GM10266 (cell line): ENCODE measurements around the gene EFCAB11.

ENCODE experiments used
- DNase-seq: peaks from one replicate; pipeline ENCODE4 v3.0.0; 2012; ENCODE audit errors: extremely low spot score
- TF ChIP-seq, protein P1 (sequence below): IDR thresholded peaks from 2 replicates; pipeline ENCODE4 v1.5.1; 2012; ENCODE audit warnings: mild to moderate bottlenecking, low read depth; ENCODE audit not compliant: control insufficient read depth, insufficient read depth; ENCODE audit errors: missing control alignments

The EFCAB11 gene

DNA sequence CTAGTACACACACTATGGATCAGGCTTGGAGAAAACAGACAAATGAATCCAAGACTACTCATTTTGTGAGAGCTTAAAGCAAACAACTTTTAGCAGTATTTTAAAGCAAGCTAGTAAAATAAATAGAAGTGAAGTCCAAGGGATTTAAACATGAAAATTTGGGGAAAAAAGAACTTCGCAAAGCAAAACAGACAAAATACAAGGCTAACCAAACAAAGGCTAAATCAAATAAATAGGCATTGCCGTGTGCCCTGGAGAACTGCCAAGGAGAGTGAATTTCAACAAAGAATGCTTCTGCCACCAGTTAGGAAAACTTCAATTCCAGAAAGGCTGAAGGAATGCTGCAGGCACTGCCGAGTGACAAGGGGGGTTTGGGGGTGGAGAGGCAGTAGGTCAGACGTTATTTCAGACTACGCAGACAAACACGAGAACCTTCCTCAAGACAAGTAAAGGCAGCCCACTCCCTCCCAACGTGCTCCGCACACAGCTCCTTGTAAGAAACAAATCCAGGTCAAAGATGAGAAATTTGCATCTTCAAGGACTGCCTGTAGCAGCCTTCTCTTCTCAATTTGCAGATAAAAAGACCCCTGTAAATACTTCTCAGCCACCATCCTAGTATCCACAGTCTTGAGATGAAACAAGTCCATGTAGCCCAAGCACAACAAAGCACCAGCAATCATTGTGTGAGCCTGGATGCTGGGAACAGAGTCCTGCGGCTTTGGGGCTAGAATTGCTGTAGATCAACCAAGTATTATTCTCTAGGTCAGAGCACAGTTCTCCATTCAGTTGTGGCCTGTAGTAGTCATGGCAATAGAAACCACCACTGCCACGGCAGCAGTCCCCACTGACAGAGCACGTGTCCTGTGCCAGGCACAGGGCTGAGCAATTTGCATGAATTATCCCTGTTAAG, 43.3 kb downstream of the EFCAB11 start:
- TF ChIP-seq, protein P1, sequence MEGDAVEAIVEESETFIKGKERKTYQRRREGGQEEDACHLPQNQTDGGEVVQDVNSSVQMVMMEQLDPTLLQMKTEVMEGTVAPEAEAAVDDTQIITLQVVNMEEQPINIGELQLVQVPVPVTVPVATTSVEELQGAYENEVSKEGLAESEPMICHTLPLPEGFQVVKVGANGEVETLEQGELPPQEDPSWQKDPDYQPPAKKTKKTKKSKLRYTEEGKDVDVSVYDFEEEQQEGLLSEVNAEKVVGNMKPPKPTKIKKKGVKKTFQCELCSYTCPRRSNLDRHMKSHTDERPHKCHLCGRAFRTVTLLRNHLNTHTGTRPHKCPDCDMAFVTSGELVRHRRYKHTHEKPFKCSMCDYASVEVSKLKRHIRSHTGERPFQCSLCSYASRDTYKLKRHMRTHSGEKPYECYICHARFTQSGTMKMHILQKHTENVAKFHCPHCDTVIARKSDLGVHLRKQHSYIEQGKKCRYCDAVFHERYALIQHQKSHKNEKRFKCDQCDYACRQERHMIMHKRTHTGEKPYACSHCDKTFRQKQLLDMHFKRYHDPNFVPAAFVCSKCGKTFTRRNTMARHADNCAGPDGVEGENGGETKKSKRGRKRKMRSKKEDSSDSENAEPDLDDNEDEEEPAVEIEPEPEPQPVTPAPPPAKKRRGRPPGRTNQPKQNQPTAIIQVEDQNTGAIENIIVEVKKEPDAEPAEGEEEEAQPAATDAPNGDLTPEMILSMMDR = no peak
- no peak for DNase-seq

DNA sequence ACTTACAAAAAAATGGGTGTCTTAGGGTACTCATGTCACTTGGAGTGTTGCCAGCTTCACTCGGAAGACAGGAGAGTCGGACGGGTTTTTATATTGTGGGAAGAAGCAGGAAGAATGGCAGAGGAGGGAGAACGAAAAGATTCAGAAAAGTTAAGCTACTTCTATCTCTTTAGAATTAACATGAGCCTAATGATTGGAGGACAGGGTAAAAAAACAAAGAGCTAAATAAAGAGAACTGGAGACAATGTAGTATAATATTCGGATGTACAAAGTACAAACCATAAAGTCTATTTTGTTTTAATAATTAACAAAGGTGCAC, 43.9 kb downstream of the EFCAB11 start:
- TF ChIP-seq, protein P1 = no peak
- DNase-seq = no peak

DNA sequence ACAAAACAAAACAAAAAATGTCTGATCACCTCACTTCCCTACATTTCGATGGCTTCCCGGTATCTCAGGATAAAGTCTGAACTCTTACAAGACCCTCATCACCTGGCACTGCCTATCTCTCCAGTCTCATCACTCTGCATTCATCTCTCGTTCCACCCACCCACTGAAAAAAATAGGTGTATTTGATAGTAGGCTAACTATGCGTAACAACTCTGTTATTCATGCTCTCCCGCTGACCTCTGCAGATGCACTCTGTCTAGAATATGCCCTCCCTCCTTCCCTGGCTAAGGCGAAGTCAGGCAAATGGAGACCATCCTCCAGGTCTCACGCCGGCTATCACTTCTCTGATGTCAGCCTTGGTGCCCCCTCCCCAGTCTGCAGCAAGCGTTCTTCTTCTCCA, 44.9 kb downstream of the EFCAB11 start:
- TF ChIP-seq, protein P1 = no peak
- no peak for DNase-seq

DNA sequence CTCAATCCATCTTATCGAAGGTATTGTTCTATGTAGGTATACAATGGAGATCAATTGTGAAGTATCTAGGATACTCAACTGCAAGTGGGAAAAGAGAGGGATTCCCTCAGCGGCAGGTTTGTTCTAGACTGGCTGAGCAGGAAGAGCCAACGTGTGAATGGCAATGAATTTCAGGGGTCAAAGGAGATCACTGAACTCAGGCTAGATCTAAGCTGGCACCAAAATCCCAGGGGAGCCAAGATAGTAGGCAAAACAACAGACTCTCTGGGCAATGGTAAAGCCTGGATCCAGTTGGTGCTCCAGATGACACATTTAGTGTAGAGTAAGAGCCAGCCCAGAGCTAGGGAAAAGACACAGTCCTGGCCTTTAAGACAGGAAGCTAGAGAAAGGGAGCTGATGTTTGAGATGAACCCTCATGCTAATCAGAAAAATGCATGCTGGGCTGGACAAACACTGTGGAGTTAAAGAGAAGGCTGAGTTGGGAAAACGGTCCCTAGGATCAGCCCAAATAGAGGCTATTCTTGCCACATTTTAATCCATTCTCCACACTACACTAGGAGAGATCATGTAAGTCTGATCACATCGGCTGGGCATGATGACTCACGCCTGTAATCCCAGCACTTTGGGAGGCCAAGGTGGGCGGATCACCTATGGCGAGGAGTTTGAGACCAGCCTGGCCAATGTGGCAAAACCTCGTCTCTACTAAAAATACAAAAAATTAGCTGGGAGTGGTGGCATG, 45.6 kb downstream of the EFCAB11 start:
- DNase-seq = no peak
- TF ChIP-seq, protein P1 = no peak

DNA sequence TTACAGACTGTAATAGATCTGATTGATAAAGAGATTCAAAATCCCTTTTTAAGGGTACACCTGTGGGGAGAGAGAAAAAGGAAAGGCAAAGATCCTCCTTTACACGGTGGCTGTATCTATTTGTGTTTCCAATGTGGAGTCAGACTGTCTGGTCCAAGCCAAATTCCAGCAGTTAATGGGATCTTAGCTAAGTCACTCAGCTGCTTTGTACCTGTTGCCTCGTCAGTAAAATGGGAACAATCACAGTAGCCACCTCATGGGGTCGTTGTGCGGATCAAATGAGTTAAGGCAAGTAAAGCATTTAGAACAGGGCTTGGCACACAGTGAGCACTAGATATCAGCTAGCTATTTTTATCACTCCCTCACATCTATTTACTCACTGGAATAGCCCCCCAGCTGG, 46.9 kb downstream of the EFCAB11 start:
- TF ChIP-seq, protein P1 = no peak
- no peak for DNase-seq

DNA sequence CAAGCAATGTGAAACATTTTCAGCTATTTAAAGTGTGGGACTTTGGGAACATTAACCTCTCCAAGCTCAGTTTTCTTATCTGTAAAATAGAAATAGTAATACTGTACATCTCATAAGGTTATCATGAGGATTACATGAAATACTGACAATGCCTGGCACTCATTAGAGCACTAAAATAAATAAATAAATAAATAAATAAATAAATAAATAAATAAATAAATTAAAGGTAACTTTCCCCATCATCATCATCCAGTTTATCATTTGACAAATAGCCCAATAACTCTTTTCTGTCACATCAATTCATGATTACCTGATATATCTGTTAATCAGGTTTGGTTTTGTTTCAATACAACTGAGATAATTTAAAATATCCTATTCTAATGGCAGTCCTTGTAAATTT, 48.5 kb downstream of the EFCAB11 start:
- TF ChIP-seq, protein P1 = no peak
- no peak for DNase-seq
